K562 (cell line): Measurements from ENCODE around the gene SLC12A6. TPM values are rescaled to one million over a fixed set of nuclear protein-coding genes. Genes with fewer than 3 reads are reported as not detected.

ENCODE experiments used
- ATF6 ChIP-seq: sonication (generic); formaldehyde crosslinking; IDR thresholded peaks from 2 replicates; pipeline ENCODE4 v1.4.0; 2020; ENCODE audit warnings: mild to moderate bottlenecking, missing genetic modification reagents
- BRD9 ChIP-seq: fragments of 450-650 bp; IDR thresholded peaks from 2 replicates; pipeline ENCODE4 v1.6.1; 2018; ENCODE audit warnings: low read depth; ENCODE audit not compliant: partially characterized antibody
- C11orf30 ChIP-seq: fragments of 450-650 bp; IDR thresholded peaks from 2 replicates; pipeline ENCODE4 v1.6.1; 2016; ENCODE audit warnings: low read depth, mild to moderate bottlenecking
- CREB1 ChIP-seq, 2 experiments: sonication (generic) in 1 of 2; formaldehyde crosslinking in 1 of 2; IDR thresholded peaks; 2 replicates each; pipeline versions ENCODE4 v1.6.1 to v1.8.0; 2012 to 2022; ENCODE audit warnings: inconsistent platforms in 1 of 2, mild to moderate bottlenecking in 1 of 2, missing genetic modification reagents in 1 of 2, moderate library complexity in 1 of 2
- HLTF ChIP-seq: fragments of 450-650 bp; IDR thresholded peaks from 2 replicates; pipeline ENCODE4 v1.6.1; 2016
- MCM5 ChIP-seq: fragments of 450-650 bp; IDR thresholded peaks from 2 replicates; pipeline ENCODE4 v1.6.1; 2016; ENCODE audit warnings: low read depth
- MLLT1 ChIP-seq, 2 experiments: fragments of 450-650 bp; IDR thresholded peaks; 2 replicates each; pipeline ENCODE4 v1.6.1; 2016
- SMAD4 ChIP-seq: fragments of 250-450 bp; sonication (Bioruptor Pico); conservative IDR thresholded peaks from 2 replicates; pipeline ENCODE4 v1.8.0; 2021; ENCODE audit warnings: inconsistent platforms, mild to moderate bottlenecking, moderate library complexity
- TAF7 ChIP-seq: fragments of 450-650 bp; IDR thresholded peaks from 2 replicates; pipeline ENCODE4 v1.6.1; 2016; ENCODE audit warnings: missing genetic modification characterization, missing compliant biosample characterization
- TFAM ChIP-seq: fragments of 250-450 bp; sonication (Bioruptor Pico); conservative IDR thresholded peaks from 2 replicates; pipeline ENCODE4 v1.5.0; 2021; ENCODE audit warnings: mild to moderate bottlenecking, moderate library complexity
- ZEB2 ChIP-seq: fragments of 450-650 bp; IDR thresholded peaks from 2 replicates; pipeline ENCODE4 v1.6.1; 2016
- ZNF23 ChIP-seq: fragments of 250-450 bp; sonication (Bioruptor Pico); IDR thresholded peaks from 2 replicates; pipeline ENCODE4 v1.4.0; 2020; ENCODE audit warnings: mild to moderate bottlenecking
- ZNF384 ChIP-seq: IDR thresholded peaks from 2 replicates; pipeline ENCODE4 v1.6.1; 2012; ENCODE audit warnings: low read depth, low read length, improper control_type of control experiment
- ZNF764 ChIP-seq: fragments of 250-450 bp; sonication (Bioruptor Pico); IDR thresholded peaks from 2 replicates; pipeline ENCODE4 v1.4.0; 2020; ENCODE audit warnings: low read depth, mild to moderate bottlenecking, moderate library complexity
- polyA plus RNA-seq, 8 experiments: library from polyadenylated mRNA; depleted of rRNA in 4 of 8; stranded (reverse) in 5 of 8; unstranded in 3 of 8; fragments of >200 nt; fragmentation: Nextera tagmentation in 2 of 8; fragmentation: Illumina TruSeq in 1 of 8; extraction: Ambion mirVana in 2 of 8; extraction: Trizol in 1 of 8; gene quantifications; 2 replicates each; pipeline versions ENCODE4 v1.2.1 to v1.2.3, GENCODE V29; 2011 to 2014; ENCODE audit warnings: inconsistent platforms in 1 of 8, missing spikeins in 1 of 8
- total RNA-seq, 7 experiments: library from RNA; depleted of rRNA in 6 of 7; stranded (reverse); fragments of >200 nt in 6 of 7; fragmentation: Illumina TruSeq in 2 of 7; extraction: Trizol in 2 of 7; gene quantifications; 2 replicates each; pipeline versions ENCODE4 v1.2.1 to v1.2.3, GENCODE V29; 2011 to 2021; ENCODE audit warnings: low replicate concordance in 1 of 7

The SLC12A6 gene
- total and polyA plus RNA-seq, 9 of the 15 experiments (the other 6 are each of a cell fraction or from before 2014, with no cell fraction given), result 1.4 to 16.4 (median 6.7) TPM

- TF ChIP-seq CREB1 (IDR thresholded peaks at IDR 0.05) (no peak), CREB1 (CRISPR knock-in tag; IDR thresholded peaks at IDR 0.05) (no peak), BRD9 (peak; percentile 50), ZNF384 (peak; percentile 26; the same call in 1 of the 2 replicates), MLLT1 (IDR thresholded peaks at IDR 0.05) (0 out of 4 replicates have a peak, but pooled peaks of 1 of the 2 experiments have one; percentile 11), ATF6 (CRISPR knock-in tag) (peak; percentile 61; the same call in 1 of the 2 replicates), C11orf30 (no peak), SMAD4 (CRISPR knock-in tag) (peak; percentile 9; the same call in 1 of the 2 replicates), TFAM (CRISPR knock-in tag) (no peak), MCM5 (no peak), ZEB2 (peak; percentile 52; the same call in 1 of the 2 replicates), ZNF764 (CRISPR knock-in tag) (no peak), ZNF23 (CRISPR knock-in tag) (no peak), HLTF (0 out of 2 replicates have a peak, but pooled peaks have one; percentile 16), TAF7 (peak; percentile 19; the same call in 1 of the 2 replicates)
- TF ChIP-seq, all 486 proteins: peak for 38
Measured at GRCh38 chr15:34223904-34224596, 113.5 kb downstream of the SLC12A6 start (continued).
